GM21619 (cell line): ENCODE results near the gene ZNF530.

Experiments used
- ATAC-seq: cut with Tn5 transposase; IDR thresholded peaks from one replicate; pipeline ENCODE4 v1.9.1; 2021; ENCODE audit not compliant: unreplicated experiment

ZNF530 gene

DNA sequence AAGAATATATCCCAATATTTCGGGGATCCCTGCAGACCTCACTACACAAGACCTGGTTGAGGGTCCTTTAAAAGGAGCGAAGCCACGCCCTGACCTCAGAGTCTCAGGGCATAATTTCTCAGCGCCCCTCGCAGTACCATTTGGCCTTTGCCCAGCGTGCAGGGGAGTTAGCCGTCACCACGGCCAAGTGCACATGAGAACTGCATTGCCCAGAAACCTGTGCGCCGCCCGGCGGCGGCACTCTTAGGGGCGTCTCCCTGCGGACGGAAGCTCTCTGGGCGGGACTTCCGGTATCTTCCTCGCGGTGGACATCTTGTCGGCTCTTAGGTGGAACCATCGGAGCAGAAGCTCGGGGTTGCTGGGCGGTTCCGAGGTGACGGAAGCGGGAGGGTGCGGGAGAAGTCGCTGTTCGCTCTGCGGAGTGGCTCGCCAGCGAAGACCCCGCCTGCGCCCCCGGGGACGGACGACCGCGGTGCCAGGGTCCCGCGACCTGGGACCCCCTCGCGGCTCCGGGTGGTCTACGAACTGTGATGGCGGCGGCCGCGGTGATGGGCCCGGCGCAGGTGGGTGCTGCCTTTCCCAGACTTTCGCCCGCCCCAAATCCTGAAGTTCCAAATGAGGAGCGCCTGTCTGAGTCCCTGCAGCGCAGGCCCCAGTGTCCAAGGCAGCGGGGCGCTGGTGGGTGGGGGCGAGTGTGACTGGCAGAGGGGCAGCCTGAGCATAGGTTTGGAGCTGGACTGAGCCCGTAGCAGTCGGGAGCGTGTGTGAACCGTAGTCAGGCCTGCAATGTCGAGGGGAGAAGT is 14.5 kb downstream of the ZNF530 start, which contains the start of gene ZNF134:
TSS of gene ZNF134 (plus strand) at position 302 of the 803 bp plus-strand sequence. CDS start 5,227 bp downstream, outside the sequence.
- ATAC-seq: peak; percentile 97

- no peak for ATAC-seq
Observed at GRCh38 chr19:57615346-57615745, 15.7 kb downstream of the ZNF530 start.

- no peak for ATAC-seq
Observed at GRCh38 chr19:57620673-57621348, 21.1 kb downstream of the ZNF530 start.

DNA sequence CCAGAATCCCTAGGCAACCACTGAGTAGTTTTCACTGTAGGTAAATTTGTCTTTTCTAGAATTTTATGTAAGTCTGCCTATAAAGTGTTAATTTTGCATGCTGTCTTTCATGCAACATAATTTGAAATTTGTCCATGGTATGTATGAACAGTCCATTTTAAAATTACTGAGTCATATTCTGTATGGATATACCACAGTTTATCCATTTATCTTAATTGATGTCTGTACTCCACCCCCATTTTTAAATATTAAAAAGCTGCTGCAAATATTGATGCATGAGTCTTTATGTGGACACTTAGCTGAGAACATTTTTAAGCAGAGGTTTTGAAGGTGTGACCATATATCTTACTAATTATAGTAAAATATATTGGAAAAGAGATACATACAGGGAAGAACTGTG is 23.4 kb downstream of the ZNF530 start:
- ATAC-seq: no peak

GRCh38 chr19:57632987-57633831 is 33.5 kb downstream of the ZNF530 start, which contains the start of gene ZNF211:
Gene ZNF211, plus strand, starts transcription at chr19:57633168. Its CDS starts 179 bp downstream, at chr19:57633347.
- peak; percentile 93 for ATAC-seq

GRCh38 chr19:57633832-57634131 is 34.1 kb downstream of the ZNF530 start:
- no peak for ATAC-seq

DNA sequence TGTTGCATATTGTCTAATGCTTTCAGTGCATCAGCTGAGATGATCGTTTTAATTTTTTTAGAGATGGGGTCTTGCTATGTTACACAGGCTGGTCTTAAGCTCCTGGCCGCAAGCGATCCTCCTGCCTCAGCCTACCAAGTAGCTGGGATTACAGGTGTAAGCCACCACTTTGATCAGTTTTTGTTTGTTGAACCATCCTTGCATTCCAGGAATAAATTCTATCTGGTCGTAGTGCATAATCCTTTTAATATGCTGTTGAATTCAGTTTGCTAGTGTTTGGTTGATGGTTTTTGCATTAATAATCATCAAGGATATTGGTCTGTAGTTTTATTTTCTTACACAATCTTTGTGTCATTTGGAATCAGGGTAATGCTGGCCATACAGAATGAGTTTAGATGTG is 37.7 kb downstream of the ZNF530 start:
- ATAC-seq: no peak

- ATAC-seq: no peak
Observed at GRCh38 chr19:57641715-57642234, 42.1 kb downstream of the ZNF530 start.

DNA sequence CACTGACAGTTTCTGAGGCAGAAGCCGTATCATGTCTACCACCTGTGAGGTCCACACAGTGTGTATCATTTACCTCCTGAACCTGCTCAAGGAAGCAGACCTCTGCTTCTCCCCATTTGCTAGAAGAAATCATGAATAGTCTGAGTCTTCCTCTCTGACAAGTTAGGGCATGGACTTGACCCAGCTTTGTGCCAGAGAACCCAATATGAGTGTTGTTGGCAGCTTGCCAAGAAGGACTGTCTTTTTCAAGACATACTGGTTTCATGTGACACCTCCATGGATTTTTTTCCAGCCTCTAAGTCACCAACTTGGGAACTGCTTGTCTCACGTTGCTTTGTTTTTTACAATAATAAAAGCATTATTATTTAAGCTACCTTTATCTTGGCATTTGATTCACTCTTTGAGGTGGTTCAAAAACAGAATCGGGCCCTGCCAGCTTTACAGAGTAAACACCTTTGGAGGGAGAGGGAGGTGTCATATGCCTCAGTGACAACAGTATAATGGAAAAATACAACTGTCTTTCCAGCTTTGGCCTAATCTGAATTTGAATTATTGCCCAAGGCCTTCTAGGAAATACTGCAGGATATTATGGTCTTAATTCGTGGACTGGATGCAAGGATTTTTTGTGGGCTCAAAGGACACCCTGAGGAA is 42.8 kb downstream of the ZNF530 start:
- ATAC-seq: no peak

- ATAC-seq: no peak
Observed at GRCh38 chr19:57643734-57644133, 44.0 kb downstream of the ZNF530 start.

GRCh38 chr19:57648331-57649003 is 48.8 kb downstream of the ZNF530 start:
- no peak for ATAC-seq

DNA sequence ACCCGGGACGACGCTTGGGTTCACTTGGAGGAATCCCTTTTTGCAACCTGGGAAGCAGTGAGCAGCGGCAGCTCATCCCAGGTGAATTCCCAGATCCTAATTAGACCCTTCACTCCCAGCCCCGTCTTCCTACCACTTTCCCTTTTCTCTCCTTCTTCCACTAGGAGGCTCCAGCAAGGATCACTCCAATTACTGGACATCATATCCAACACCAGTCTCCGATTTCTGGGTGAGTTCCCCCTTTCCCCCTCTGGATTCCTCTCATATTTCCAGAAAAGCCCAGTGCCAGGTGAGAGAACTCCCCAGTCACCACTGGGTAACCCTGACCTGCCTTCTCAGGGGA is 51.9 kb downstream of the ZNF530 start:
- no peak for ATAC-seq

GRCh38 chr19:57653689-57654088 is 54.0 kb downstream of the ZNF530 start:
- no peak for ATAC-seq

DNA sequence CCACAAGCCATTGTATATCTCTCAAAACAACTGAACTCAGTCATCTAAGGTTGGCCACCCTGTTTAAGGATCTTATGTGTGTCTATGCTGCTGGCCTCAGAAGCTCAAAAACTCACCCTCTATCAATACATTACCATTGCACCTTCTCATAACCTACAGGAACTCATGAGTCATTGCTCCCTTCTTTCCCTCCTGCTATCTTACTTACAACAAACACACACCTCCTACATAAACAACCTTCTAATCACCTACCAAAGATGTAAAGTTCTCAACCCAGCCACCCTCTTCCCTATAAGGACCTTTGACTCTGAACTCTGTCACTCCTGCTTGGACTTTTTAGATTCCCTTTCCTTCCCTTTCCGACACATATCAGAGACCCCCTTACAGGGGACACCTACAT is 55.8 kb downstream of the ZNF530 start:
- ATAC-seq: no peak

DNA sequence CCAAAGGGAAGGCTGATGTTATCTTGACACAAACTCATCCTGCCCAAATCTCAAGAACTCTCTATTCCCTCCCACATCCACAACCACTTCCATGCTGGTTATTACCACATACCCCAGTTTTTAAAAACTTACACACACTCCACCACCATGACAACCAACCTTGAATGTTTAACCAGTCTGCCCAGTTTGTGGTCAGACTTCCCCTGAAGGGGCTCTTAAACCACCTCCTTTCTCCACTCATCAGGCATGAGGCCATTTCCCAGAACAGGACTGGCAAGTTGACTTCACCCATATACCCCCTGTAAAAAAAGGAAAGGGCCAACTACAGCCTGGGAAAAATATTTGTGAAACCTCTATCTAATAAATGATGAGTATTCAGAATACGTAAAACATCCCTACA is 56.7 kb downstream of the ZNF530 start:
- no peak for ATAC-seq
